NOMO-1 treated with dmso at 0.1 percent for 144 hours (cell line): Measurements from ENCODE around the gene PLEKHA6.
A peak's percentile ranks its signal among the peaks of the same experiment; 100 is the strongest.

Experiments used
- DNase-seq: peaks from one replicate; lab custom pipeline; 2025; ENCODE audit not compliant: unreplicated experiment; lab: John Stamatoyannopoulos, UW

Gene PLEKHA6

DNA sequence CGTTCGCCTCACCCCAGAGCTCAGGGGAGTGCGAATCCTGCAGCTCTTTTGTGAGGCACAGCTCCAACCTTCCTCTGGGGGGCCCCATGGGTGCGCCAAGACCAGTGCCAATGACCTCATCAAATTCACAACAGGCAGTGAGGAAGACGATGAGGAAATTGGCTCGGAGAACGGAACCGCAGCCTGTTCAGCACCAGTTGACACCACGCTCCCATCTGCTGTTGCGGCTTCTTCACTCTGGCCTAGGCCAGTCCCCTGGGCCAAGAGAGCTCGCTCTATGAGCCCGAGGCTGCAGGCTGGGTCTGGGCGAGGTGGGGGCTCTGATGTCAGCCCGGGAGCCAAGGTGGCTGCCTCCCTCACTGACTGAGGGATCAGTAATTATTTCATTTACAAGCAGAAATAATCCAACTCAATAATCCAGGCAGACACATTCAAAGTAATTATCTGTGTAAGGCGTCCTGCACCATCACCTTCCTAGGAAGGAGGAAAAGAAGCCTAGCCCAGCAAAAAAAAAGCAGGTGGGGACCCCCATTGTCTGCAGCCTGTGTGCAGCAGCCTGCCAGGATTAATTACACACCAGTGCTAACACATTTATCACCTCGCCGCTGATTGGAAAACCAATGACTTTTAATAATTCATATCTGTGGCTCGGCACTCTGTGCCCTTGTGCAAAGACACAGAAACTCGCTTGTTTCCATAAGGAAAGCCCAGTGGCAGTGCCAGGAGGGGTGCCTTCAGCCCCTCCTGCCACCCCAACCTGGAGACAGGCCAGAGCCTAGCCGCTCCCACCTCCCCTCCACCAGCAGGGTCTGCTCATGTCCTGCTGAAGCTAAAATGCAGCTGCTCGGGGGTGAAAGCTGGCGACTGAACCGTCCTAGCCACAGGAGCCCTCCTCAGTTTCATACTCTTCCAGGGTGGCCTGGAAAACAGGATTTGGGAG lies 1.9 kb downstream of the PLEKHA6 start:
- DNase-seq: peak; percentile 36

GRCh38 chr1:204356997-204357396 lies 2.7 kb downstream of the PLEKHA6 start:
- DNase-seq: no peak

- no peak for DNase-seq
Measured at GRCh38 chr1:204355913-204356312, 3.8 kb downstream of the PLEKHA6 start.

GRCh38 chr1:204354579-204354978 lies 5.2 kb downstream of the PLEKHA6 start:
- no peak for DNase-seq

- no peak for DNase-seq
Measured at GRCh38 chr1:204353213-204353910, 6.4 kb downstream of the PLEKHA6 start.

DNA sequence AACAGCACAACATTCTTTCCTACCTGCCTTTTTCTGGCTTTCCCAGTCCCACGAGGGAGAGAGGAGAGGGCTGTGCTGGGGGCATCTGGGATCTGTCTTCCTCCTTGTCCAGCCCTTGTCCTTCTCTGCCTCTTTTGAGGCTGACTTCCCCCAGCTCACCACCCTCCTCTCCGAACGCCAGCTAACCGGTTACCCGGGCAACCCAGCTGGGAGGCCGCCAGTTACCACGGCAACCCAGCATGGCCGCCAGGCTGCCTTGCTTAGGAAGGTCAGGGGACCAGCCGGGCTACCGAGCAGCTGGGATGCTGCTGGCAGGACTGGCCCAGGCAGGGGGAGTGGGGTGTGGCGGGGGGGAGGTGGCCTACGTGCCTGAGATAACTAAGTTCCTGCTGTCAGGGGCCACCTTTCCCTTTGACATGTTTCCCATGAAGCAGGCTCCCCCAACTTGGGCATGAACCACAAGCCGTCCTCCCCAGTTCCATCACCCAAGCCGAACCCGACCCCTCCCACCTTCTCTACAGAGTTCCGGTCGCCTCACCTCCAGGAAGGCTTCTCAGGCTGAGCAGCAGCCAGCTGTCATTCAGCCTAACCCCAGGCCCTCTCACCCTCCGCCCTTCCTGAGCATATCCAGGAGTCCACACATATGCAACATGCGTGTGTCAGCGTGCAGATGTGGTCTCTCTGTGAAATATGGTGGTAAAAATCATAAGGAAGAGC lies 8.7 kb downstream of the PLEKHA6 start:
- DNase-seq: no peak

- no peak for DNase-seq
Measured at GRCh38 chr1:204350312-204350711, 9.4 kb downstream of the PLEKHA6 start.

DNA sequence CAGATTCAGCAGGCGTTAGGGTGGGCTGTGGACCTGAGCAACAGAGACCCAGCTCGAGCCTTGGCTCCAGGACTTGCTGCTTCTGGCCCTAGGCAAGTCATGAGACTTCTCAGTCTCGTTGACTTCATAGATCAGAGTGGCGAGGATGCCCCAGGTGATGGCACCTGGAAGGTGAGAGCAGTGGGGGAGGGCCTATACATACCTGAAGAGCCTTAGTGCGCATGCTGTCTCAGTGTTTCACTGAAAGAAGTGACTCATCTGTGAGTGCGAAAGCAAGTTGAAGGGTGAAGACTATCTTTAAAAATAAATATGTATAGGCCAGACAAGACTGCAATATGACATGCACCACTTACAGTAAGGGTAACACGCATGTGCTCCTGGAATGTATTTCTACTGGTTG lies 10.1 kb downstream of the PLEKHA6 start:
- no peak for DNase-seq

GRCh38 chr1:204348722-204349121 lies 11.0 kb downstream of the PLEKHA6 start:
- no peak for DNase-seq

DNA sequence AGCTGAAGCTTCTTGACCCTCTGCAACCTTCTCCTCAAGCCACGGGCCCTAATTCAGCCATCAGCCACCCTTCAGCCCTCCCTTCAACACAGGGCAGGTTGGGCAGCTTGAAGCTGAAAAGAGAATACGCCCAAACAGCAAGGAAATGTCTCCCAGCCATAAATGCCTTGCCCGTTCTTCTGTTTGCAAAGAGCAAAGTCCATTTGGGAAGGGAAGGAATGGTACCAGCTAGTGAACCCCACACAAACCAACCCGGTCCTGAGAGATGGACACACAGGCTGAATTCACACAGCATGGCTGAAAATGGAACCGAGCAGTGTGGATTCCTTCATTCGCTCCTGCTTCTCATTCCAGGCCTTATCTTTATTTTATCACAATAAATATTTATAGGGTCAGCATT lies 11.5 kb downstream of the PLEKHA6 start:
- no peak for DNase-seq

DNA sequence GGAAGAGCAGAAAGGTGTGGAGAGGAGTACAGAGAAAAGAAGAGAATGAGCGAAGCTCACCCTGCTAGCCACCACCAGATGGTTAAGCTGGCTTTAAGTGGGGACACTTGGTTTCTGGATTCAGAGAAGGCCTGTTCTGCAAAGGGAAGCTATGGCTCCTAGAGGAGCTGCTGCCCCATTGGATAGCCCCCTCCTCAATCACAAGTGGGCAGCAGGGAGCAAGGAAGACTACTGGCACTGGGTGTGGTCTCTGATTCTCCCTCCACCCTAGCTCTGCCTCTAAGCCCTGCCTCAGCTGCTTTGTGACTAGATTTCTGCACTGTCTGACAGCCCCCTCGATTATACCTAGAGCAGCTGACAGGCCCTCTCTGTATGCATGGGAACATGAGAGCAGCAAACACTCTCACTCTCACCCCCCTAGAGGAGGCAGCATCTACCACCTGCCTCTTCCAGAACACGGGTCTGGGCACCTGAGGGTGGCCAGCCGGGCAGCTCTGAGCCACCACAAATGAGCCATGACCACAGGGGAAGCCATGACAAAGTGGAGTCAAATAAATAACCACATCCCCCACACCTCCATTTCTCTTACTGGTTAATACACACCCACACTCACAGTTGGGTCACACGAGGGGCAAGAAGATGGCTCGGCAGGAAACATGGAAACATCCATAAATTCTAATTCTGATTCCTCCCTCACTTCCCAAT lies 13.6 kb downstream of the PLEKHA6 start:
- no peak for DNase-seq

DNA sequence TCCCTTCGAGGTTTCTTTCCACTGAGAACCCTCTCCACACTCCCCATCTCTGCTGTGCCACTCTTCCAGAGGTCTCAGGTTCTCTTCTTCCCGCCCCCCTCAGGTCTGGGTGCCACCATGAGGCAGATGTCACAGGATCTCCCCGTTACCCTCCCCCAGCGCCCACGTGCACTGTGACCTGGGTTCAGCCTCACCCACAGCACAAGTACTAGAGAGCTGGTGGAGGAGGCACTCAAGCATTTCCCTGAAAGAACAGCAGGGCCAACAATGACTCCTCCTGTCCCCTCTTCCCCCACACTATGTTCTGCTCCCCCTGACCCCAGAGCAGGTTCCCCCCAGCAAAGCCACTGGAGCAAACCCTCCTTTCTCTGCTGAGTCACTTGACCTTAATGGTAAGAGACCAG lies 14.3 kb downstream of the PLEKHA6 start:
- DNase-seq: no peak

GRCh38 chr1:204344665-204345355 lies 14.9 kb downstream of the PLEKHA6 start:
- DNase-seq: no peak

- no peak for DNase-seq
Measured at GRCh38 chr1:204343802-204344201, 15.9 kb downstream of the PLEKHA6 start.

DNA sequence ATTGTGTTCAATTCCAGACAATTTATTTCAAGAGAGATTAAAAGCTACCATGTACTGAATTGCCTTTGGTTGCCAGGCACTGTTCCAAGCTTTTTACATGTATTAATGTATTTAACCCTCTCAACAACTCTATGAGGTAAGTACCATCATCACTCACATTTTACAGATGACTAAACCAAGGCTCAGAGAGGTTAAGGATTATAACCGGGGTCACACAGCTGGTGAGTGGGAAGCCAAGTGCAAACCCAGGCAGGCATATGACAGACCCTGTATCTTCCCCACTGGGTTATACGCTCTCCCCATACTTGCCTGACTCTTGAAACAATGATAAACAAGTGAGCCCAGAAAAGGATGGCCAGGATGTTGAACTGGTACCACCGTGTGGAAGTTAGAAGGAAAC lies 16.5 kb downstream of the PLEKHA6 start:
- DNase-seq: no peak

GRCh38 chr1:204342310-204342709 lies 17.4 kb downstream of the PLEKHA6 start:
- no peak for DNase-seq

GRCh38 chr1:204341380-204341779 lies 18.3 kb downstream of the PLEKHA6 start:
- DNase-seq: no peak

GRCh38 chr1:204340081-204340889 lies 19.4 kb downstream of the PLEKHA6 start:
- no peak for DNase-seq

- no peak for DNase-seq
Measured at GRCh38 chr1:204339541-204339940, 20.2 kb downstream of the PLEKHA6 start.

GRCh38 chr1:204338997-204339396 lies 20.7 kb downstream of the PLEKHA6 start:
- no peak for DNase-seq
